Suprapubic skin (tissue), 4 donors: ENCODE measurements around the gene C11orf68. TPM values are rescaled to one million over a fixed set of nuclear protein-coding genes. Genes with fewer than 3 reads are reported as not detected.

ENCODE experiments used
- DNase-seq, 2 donors: peaks; one replicate each; pipeline ENCODE4 v3.0.0-alpha.2; 2019; ENCODE audit warnings: low spot score in 2 of 2
- H3K27ac ChIP-seq: fragments of 200-600 bp; sonication (generic); one replicate; pipeline ENCODE4 v1.5.1; 2019
- H3K27me3 ChIP-seq: fragments of 200-600 bp; sonication (generic); one replicate; pipeline ENCODE4 v1.5.1; 2019
- H3K36me3 ChIP-seq: fragments of 200-600 bp; sonication (generic); one replicate; pipeline ENCODE4 v1.5.1; 2019
- H3K4me1 ChIP-seq: fragments of 200-600 bp; sonication (generic); one replicate; pipeline ENCODE4 v1.5.1; 2019
- H3K4me3 ChIP-seq: fragments of 200-600 bp; sonication (generic); one replicate; pipeline ENCODE4 v1.5.1; 2019; ENCODE audit warnings: mild to moderate bottlenecking
- H3K9me3 ChIP-seq: fragments of 200-600 bp; sonication (generic); one replicate; pipeline ENCODE4 v1.5.1; 2019
- CTCF ChIP-seq, 2 donors: fragments of 200-600 bp in 1 of 2; fragments of 450-650 bp in 1 of 2; sonication (generic) in 1 of 2; IDR thresholded peaks; one replicate each; pipeline ENCODE4 v1.5.1; 2016 to 2019; ENCODE audit warnings: antibody characterized with exemption in 2 of 2, mild to moderate bottlenecking in 1 of 2, moderate library complexity in 1 of 2
- EP300 ChIP-seq: sonication (generic); formaldehyde crosslinking; IDR thresholded peaks from one replicate; pipeline ENCODE4 v1.6.1; 2017; ENCODE audit warnings: antibody characterized with exemption
- POLR2A ChIP-seq, 2 donors: fragments of 450-650 bp; IDR thresholded peaks; one replicate each; pipeline ENCODE4 v1.6.1; 2017; ENCODE audit warnings: antibody characterized with exemption in 2 of 2, mild to moderate bottlenecking in 2 of 2, moderate library complexity in 2 of 2
- POLR2AphosphoS5 ChIP-seq, 3 donors: sonication (generic); formaldehyde crosslinking; IDR thresholded peaks; one replicate each; pipeline ENCODE4 v1.6.1; 2017; ENCODE audit warnings: antibody characterized with exemption in 3 of 3
- WGBS: methylation state at CpG from one replicate; pipeline ENCODE4 v1.1.5; 2018; 5-methylcytosine and 5-hydroxymethylcytosine counted together
- total RNA-seq, 4 donors: library from RNA; depleted of rRNA; stranded (reverse); fragments of >200 nt; gene quantifications; one replicate each; pipeline ENCODE4 v1.1.0, GENCODE V29; 2016

The C11orf68 gene
- total RNA-seq, result 10 to 100 TPM; 17.4 to 21.6 (median 19.5) TPM

GRCh38 chr11:65918211-65919140 lies at the start of gene C11orf68:
Gene C11orf68 (minus strand): TSS chr11:65919062. CDS start chr11:65919031, 31 bp downstream.
- TF ChIP-seq CTCF (IDR thresholded peaks at IDR 0.05) (no peak), POLR2AphosphoS5 (IDR thresholded peaks at IDR 0.05) (no peak), EP300 (no peak), POLR2A (IDR thresholded peaks at IDR 0.05) (peak in 1 of 2 donors; percentile 47)
- under 1% methylated on average over 29 of the region's 77 CpGs for WGBS
- peak within 1 kb of the TSS; percentile 90 for H3K4me3 ChIP-seq
- peaks cover 16% of the 10 kb centered on the region for H3K36me3 ChIP-seq
- no peaks in the 10 kb centered on the region for H3K27me3 ChIP-seq
- H3K27ac ChIP-seq, result peak within 1 kb of the TSS; percentile 98
- peak; percentile 81 to 82 for DNase-seq
- H3K9me3 ChIP-seq, result no peaks in the 10 kb centered on the region
- H3K4me1 ChIP-seq, result peaks cover 71% of the 10 kb centered on the region

- no peak overlapping the region for H3K27ac ChIP-seq
Observed at GRCh38 chr11:65967329-65967934, 48.6 kb upstream of the C11orf68 start.

GRCh38 chr11:65965986-65966762 lies 47.3 kb upstream of the C11orf68 start:
- Histone ChIP-seq H3K27ac (no peak overlapping the region), H3K36me3 (peaks cover 66% of the 10 kb centered on the region), H3K4me3 (no peak overlapping the region), H3K27me3 (no peaks in the 10 kb centered on the region), H3K4me1 (peaks cover 23% of the 10 kb centered on the region), H3K9me3 (no peaks in the 10 kb centered on the region)
- 88% methylated on average over 24 of the region's 36 CpGs for WGBS
- no peak for DNase-seq
- TF ChIP-seq POLR2A (IDR thresholded peaks at IDR 0.05) (no peak), POLR2AphosphoS5 (IDR thresholded peaks at IDR 0.05) (no peak), EP300 (no peak), CTCF (IDR thresholded peaks at IDR 0.05) (no peak)

More at GRCh38 chr11:65967329-65967934, 48.6 kb upstream of the C11orf68 start:
- 85% methylated on average over 30 of the region's 30 CpGs for WGBS
- no peak for DNase-seq
- peaks cover 66% of the 10 kb centered on the region for H3K36me3 ChIP-seq
- no peaks in the 10 kb centered on the region for H3K27me3 ChIP-seq
- peaks cover 18% of the 10 kb centered on the region for H3K4me1 ChIP-seq
- no peak for TF ChIP-seq POLR2A (IDR thresholded peaks at IDR 0.05)
- no peak for TF ChIP-seq EP300
- TF ChIP-seq CTCF (IDR thresholded peaks at IDR 0.05), result no peak
- no peak for TF ChIP-seq POLR2AphosphoS5 (IDR thresholded peaks at IDR 0.05)
- no peak overlapping the region for H3K4me3 ChIP-seq
- no peaks in the 10 kb centered on the region for H3K9me3 ChIP-seq

GRCh38 chr11:65964906-65965305 lies 46.0 kb upstream of the C11orf68 start:
- no peaks in the 10 kb centered on the region for H3K27me3 ChIP-seq
- H3K27ac ChIP-seq, result no peak overlapping the region
- no peak overlapping the region for H3K4me3 ChIP-seq
- no peaks in the 10 kb centered on the region for H3K9me3 ChIP-seq
- TF ChIP-seq CTCF (IDR thresholded peaks at IDR 0.05), result no peak
- no peak for TF ChIP-seq POLR2A (IDR thresholded peaks at IDR 0.05)
- no peak for TF ChIP-seq EP300
- no peak for TF ChIP-seq POLR2AphosphoS5 (IDR thresholded peaks at IDR 0.05)
- DNase-seq, result no peak
- peaks cover 60% of the 10 kb centered on the region for H3K36me3 ChIP-seq
- WGBS, result 74% methylated on average over 8 of the region's 10 CpGs
- peaks cover 29% of the 10 kb centered on the region for H3K4me1 ChIP-seq
